Heart left ventricle (tissue), 16 donors: ENCODE measurements around the gene CAMTA1. TPM values are rescaled to one million over a fixed set of nuclear protein-coding genes. Genes with fewer than 3 reads are reported as not detected.

ENCODE experiments used
- ATAC-seq, 4 donors: fragments of 200-7000 bp; cut with Tn5 transposase; one replicate each; pipeline ENCODE4 v1.9.1; 2020 to 2022; ENCODE audit warnings: moderate library complexity in 4 of 4, mild to moderate bottlenecking in 3 of 4, moderate number of reproducible peaks in 1 of 4
- DNase-seq, 5 donors: peaks; one replicate each; pipeline ENCODE4 v3.0.0-alpha.2; 2020
- H3K27ac ChIP-seq, 12 donors: fragments of 200-600 bp; sonication (generic) in 4 of 12; one replicate each; pipeline versions ENCODE4 v1.5.0 to v1.8.0; 2016 to 2022; ENCODE audit warnings: mild to moderate bottlenecking in 2 of 12
- H3K27me3 ChIP-seq, 9 donors: fragments of 200-600 bp; sonication (generic) in 2 of 9; one replicate each; pipeline versions ENCODE4 v1.5.1 to v1.8.0; 2016 to 2022; ENCODE audit warnings: mild to moderate bottlenecking in 3 of 9
- H3K36me3 ChIP-seq, 9 donors: fragments of 200-600 bp; sonication (generic) in 2 of 9; one replicate each; pipeline versions ENCODE4 v1.5.0 to v1.8.0; 2018 to 2022; ENCODE audit warnings: mild to moderate bottlenecking in 2 of 9
- H3K4me1 ChIP-seq, 12 donors: fragments of 200-600 bp; sonication (generic) in 4 of 12; one replicate each; pipeline versions ENCODE4 v1.5.0 to v1.8.0; 2016 to 2022; ENCODE audit warnings: mild to moderate bottlenecking in 3 of 12
- H3K4me3 ChIP-seq, 12 donors: fragments of 200-600 bp; sonication (generic) in 4 of 12; one replicate each; pipeline versions ENCODE4 v1.5.0 to v1.8.0; 2017 to 2022; ENCODE audit warnings: mild to moderate bottlenecking in 9 of 12, moderate library complexity in 4 of 12
- H3K9me3 ChIP-seq, 12 donors: fragments of 200-600 bp; sonication (generic) in 4 of 12; one replicate each; pipeline versions ENCODE4 v1.5.0 to v1.8.0; 2016 to 2022; ENCODE audit warnings: mild to moderate bottlenecking in 1 of 12
- POLR2A ChIP-seq, 2 donors: fragments of 450-650 bp; IDR thresholded peaks; one replicate each; pipeline ENCODE4 v1.6.1; 2017; ENCODE audit warnings: antibody characterized with exemption in 2 of 2, mild to moderate bottlenecking in 2 of 2, moderate library complexity in 2 of 2
- WGBS, 4 donors: extraction: QIAGEN DNeasy Blood & Tissue Kit in 2 of 4; methylation state at CpG; one replicate each; pipeline versions ENCODE4 v1.1.5 to v1.1.7; 2013 to 2018; 5-methylcytosine and 5-hydroxymethylcytosine counted together
- intact Hi-C, 10 donors: fragments of 100-400 bp; cut with DNase I; formaldehyde crosslinking; loops; one replicate each; pipeline versions ENCODE4 v1.11.1 to v1.14.2; 2022
- polyA plus RNA-seq, 2 donors: library from polyadenylated mRNA; stranded (reverse); fragments of 200-250 nt; gene quantifications; one replicate each; pipeline ENCODE4 v1.2.3, GENCODE V29; 2013
- total RNA-seq, 9 donors: library from RNA; depleted of rRNA in 2 of 9; stranded (reverse); fragments of >200 nt in 2 of 9; fragmentation: NEBNext Ultra II Directional in 3 of 9; extraction: Animal tissue kit (Norgen Biotek cat#: 25700) in 3 of 9; gene quantifications; one replicate each; pipeline versions ENCODE4 v1.1.0 to v1.2.4, GENCODE V29; 2016 to 2023
- TF ChIP-seq, protein P1 (sequence below), 12 donors: fragments of 200-600 bp; sonication (generic) in 4 of 12; IDR thresholded peaks; one replicate each; pipeline versions ENCODE4 v1.5.0 to v1.8.0; 2018 to 2022; ENCODE audit warnings: antibody characterized with exemption in 12 of 12, mild to moderate bottlenecking in 5 of 12
- donor health status: ischemic (EF 13 %, LVEDD 7.1; RV severe dilation, severe dysfunction).
- donor health status: healthy with polysubstance abuse.
- donor health status: DM: no; HTN: yes; CAD: no.
- donor health status: DM: no; HTN: no; CAD: no.
- donor health status: ischemic (EF 25% LVEDD 6.9; RV normal size, moderate dysfunction).
- donor health status: ischemic (EF 25% LVEDD 5.7; RV mildly dilated, moderate dysfunction).
- donor health status: healthy.
- donor health status: DM: yes; HTN: yes; CAD: no.
- donor health status: ischemic (EF 35%, LVEDD 5.7; RV mildly dilated, moderate dysfunction).
- donor health status: nonischemic (EF 11% LVEDD 7.7; RV severe dilation, severe dysfunction).
- donor health status: DM: yes; HTN: yes; CAD: no.
- donor health status: PGD.
- donor health status: ischemic (EF 29% LVEDD 5.4; RV normal size, mild dysfunction).
- donor health status: nonischemic (EF 23%, LVEDD 6.1; RV moderate dilation, normal function).

CAMTA1 gene
- total and polyA plus RNA-seq, 11 donors: 114 to 303 (median 137) TPM

DNA sequence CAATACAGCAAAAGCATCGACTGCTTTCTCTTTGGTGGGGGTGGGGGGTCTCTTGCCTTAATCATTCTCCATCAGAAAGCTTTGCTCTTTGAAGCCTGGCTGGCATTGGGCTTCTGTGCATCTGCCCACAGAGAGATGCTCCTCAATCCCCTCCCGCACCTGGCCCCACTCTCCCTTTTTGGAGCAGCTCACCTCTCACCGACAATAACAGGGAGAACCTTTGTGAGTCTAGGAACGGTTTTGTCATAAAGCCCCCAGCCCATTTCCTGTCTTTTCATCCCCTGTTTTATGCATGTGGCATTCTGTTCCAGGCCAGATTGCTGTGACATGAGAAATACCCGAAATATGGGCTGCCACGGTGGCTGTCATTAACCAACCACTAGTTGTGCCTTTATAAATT lies 516.9 kb downstream of the CAMTA1 start:
- no peak overlapping the region for H3K27ac ChIP-seq
- DNase-seq: no peak
- peaks cover 0 to 21% (median 5%) of the 10 kb centered on the region in 12 donors for H3K9me3 ChIP-seq
- H3K4me3 ChIP-seq: no peak overlapping the region
- H3K4me1 ChIP-seq: peaks cover 0 to 18% (median 12%) of the 10 kb centered on the region in 12 donors
- ATAC-seq: no peak
- H3K36me3 ChIP-seq: no peaks in the 10 kb centered on the region
- H3K27me3 ChIP-seq: no peaks in the 10 kb centered on the region
- 76 to 86% (median 81%) methylated on average over 6 of the region's 6 CpGs for WGBS, 4 donors
- TF ChIP-seq, protein P1, sequence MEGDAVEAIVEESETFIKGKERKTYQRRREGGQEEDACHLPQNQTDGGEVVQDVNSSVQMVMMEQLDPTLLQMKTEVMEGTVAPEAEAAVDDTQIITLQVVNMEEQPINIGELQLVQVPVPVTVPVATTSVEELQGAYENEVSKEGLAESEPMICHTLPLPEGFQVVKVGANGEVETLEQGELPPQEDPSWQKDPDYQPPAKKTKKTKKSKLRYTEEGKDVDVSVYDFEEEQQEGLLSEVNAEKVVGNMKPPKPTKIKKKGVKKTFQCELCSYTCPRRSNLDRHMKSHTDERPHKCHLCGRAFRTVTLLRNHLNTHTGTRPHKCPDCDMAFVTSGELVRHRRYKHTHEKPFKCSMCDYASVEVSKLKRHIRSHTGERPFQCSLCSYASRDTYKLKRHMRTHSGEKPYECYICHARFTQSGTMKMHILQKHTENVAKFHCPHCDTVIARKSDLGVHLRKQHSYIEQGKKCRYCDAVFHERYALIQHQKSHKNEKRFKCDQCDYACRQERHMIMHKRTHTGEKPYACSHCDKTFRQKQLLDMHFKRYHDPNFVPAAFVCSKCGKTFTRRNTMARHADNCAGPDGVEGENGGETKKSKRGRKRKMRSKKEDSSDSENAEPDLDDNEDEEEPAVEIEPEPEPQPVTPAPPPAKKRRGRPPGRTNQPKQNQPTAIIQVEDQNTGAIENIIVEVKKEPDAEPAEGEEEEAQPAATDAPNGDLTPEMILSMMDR (IDR thresholded peaks at IDR 0.05): no peak
- no peak for TF ChIP-seq POLR2A (IDR thresholded peaks at IDR 0.05)
- intact Hi-C loops: no loop called here

DNA sequence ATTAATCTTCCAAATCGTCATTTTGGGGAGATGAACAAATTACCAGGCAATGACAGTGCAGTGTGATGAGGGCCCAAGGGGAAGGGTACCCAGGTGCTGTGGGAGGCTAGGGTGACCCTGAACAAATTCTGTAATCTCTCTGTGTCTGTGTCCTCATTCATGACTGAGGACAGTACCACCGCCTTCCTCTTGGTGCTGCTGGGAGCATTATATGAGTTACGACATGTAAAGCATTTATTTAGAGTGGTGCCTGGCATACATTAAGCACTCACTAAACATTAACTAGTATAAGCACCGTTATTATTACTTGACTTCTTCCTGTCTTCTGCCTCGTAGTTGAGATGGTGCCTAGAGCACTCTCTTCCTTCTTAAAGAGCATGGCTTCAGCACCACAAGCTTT lies 517.6 kb downstream of the CAMTA1 start:
- 74 to 79% (median 78%) methylated on average over 5 of the region's 5 CpGs for WGBS, 4 donors
- TF ChIP-seq, protein P1 (IDR thresholded peaks at IDR 0.05): no peak
- no peak for TF ChIP-seq POLR2A (IDR thresholded peaks at IDR 0.05)
- Histone ChIP-seq H3K27me3 (no peaks in the 10 kb centered on the region), H3K4me1 (peaks cover 0 to 18% (median 12%) of the 10 kb centered on the region in 12 donors), H3K36me3 (no peaks in the 10 kb centered on the region), H3K27ac (no peak overlapping the region), H3K9me3 (peaks cover 0 to 21% (median 4%) of the 10 kb centered on the region in 12 donors), H3K4me3 (no peak overlapping the region)
- DNase-seq: no peak
- intact Hi-C loops: no loop called here
- ATAC-seq: no peak

DNA sequence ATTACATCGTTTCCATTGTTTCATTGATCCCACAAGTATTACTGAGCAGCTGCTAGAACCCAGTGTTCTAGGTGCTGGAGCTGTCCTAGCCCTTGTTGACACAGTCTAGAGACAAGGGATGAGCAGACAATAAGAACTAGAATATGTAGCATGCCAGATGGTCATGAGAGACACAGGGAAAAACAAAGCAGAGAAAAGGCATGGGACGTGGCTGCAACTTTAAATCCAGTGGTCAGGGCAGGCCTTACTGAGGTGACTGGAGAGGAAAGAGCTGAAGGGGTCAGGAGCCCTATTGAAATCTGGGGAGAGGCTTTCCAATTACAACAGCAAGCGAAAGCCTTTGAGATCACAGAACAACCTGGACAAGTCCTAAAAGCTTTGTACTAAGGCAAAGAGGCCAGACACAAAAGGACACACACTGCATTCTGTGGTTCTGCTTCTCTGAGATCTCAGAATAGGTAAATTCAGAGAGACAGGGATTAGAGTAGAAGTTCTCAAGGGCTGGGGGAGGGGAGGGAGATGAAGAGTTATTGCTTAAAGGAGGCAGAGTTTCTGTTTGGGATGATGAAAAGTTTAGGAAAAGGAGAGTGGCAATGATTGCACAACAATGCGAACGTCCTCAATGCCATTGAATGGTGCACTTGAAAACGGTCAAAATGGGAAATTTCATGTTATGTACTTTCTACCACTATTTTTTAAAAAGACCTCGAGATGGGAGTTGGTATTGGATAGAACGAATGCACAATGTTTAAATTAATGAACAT lies 518.5 kb downstream of the CAMTA1 start:
- peaks cover 0 to 14% (median 9%) of the 10 kb centered on the region in 12 donors for H3K4me1 ChIP-seq
- intact Hi-C loops: no loop called here
- peaks cover 0 to 30% (median 9%) of the 10 kb centered on the region in 12 donors for H3K9me3 ChIP-seq
- no peak overlapping the region for H3K4me3 ChIP-seq
- 88 to 93% (median 90%) methylated on average over 8 of the region's 8 CpGs for WGBS, 4 donors
- no peaks in the 10 kb centered on the region for H3K36me3 ChIP-seq
- no peak for TF ChIP-seq POLR2A (IDR thresholded peaks at IDR 0.05)
- TF ChIP-seq, protein P1 (IDR thresholded peaks at IDR 0.05): no peak
- H3K27me3 ChIP-seq: no peaks in the 10 kb centered on the region
- H3K27ac ChIP-seq: no peak overlapping the region
- ATAC-seq: no peak
- no peak for DNase-seq

DNA sequence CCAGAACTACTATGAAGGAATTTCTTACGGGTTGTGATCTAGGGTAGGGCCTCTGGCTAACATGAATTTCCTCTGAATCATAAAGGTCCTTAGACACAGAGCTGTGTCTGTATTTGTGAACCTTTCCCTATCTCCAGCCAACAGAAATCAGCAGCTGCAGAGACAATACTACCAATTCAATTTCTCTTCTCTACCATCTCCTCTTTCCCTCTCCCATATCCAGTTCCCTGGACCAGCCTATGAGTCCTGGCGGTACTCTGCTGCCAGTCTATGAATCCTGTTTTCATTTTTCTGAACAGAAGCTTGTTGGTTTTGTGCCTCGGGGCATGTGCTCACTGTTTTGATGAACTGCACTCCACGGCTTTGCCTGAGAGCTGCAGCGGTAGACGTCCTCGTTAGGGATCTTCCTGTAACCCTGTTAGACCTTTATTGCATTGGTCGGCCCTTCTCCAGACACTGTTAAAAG lies 527.9 kb downstream of the CAMTA1 start:
- H3K36me3 ChIP-seq: no peaks in the 10 kb centered on the region
- H3K27me3 ChIP-seq: no peaks in the 10 kb centered on the region
- DNase-seq: no peak
- WGBS, 4 donors: 68 to 73% (median 70%) methylated on average over 8 of the region's 8 CpGs
- H3K4me3 ChIP-seq: no peak overlapping the region
- intact Hi-C loops: no loop called here
- H3K9me3 ChIP-seq: peaks cover 0 to 9% (median 0%) of the 10 kb centered on the region in 12 donors
- no peaks in the 10 kb centered on the region for H3K4me1 ChIP-seq
- no peak overlapping the region for H3K27ac ChIP-seq
- ATAC-seq: no peak
- TF ChIP-seq, protein P1 (IDR thresholded peaks at IDR 0.05): no peak
- no peak for TF ChIP-seq POLR2A (IDR thresholded peaks at IDR 0.05)
